ENCODE data around the gene JARID2.

Gene JARID2

DNA sequence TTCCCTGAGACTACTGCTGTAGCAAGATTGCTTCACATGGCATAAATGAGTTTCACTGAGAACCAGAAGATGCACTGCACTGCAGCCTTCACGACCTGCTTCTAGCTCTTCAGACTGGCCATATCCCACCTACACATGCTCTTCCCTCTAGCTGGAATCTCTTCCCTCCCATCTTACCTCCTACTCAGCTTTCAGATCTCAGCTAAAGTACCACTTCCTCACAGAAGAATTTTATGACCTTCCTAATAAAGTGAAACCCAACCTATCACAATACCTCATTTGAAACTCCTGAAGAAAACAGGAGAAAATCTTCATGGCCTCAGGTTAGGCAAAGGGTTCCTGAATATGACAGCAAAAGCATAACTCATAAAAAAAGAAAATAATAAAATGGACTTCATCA is 317.1 kb downstream of the JARID2 start:
- H3K27ac Mint-ChIP-seq, result no peak overlapping the region
- H3K9me3 Mint-ChIP-seq, result no peaks in the 10 kb centered on the region
- DNase-seq (no peak), ATAC-seq (no peak)
- H3K4me1 Mint-ChIP-seq, result no peaks in the 10 kb centered on the region
- no peak overlapping the region for H3K4me3 Mint-ChIP-seq
- peaks cover 9% of the 10 kb centered on the region for H3K36me3 Mint-ChIP-seq (ENCODE audit: low read depth)
- no peaks in the 10 kb centered on the region for H3K27me3 Mint-ChIP-seq

- ATAC-seq (no peak), DNase-seq (no peak)
- Mint-ChIP-seq H3K4me3 (no peak overlapping the region), H3K36me3 (ENCODE audit: low read depth) (peaks cover 13% of the 10 kb centered on the region), H3K9me3 (no peaks in the 10 kb centered on the region), H3K27me3 (no peaks in the 10 kb centered on the region), H3K27ac (no peak overlapping the region), H3K4me1 (peaks cover 2% of the 10 kb centered on the region)
These were observed 323.4 kb downstream of the JARID2 start for GRCh38 chr6:15569035-15569995.

- Mint-ChIP-seq H3K27me3 (no peaks in the 10 kb centered on the region), H3K4me3 (no peak overlapping the region), H3K4me1 (peaks cover 2% of the 10 kb centered on the region), H3K9me3 (no peaks in the 10 kb centered on the region), H3K36me3 (ENCODE audit: low read depth) (peaks cover 13% of the 10 kb centered on the region), H3K27ac (no peak overlapping the region)
- ATAC-seq (no peak), DNase-seq (no peak)
These were observed 324.3 kb downstream of the JARID2 start for GRCh38 chr6:15570171-15570570.

Data from activated naive CD8-positive, alpha-beta T cell treated with anti-CD3 and anti-CD28 coated beads, Interleukin-2, amount 50 U/mL, for 24 hours (primary cell).